C1 segment of cervical spinal cord (tissue), 14 donors: ENCODE data around the gene NPIPB9.
A peak's percentile ranks its signal among the peaks of the same experiment; 100 is the strongest.
"Not testable (repeated sequence)": the region's sequence is repeated elsewhere in the genome, so short reads cannot be mapped to it uniquely, and the experiment has no call there.

ENCODE experiments used
- DNase-seq, 14 donors: peaks; one replicate each; lab custom pipeline; 2025; lab: John Stamatoyannopoulos, UW

The NPIPB9 gene

GRCh38 chr16:28751487-28751886, at the start of gene NPIPB9:
TSS of gene NPIPB9 (plus strand) at chr16:28751787.
- not testable (repeated sequence) for DNase-seq

GRCh38 chr16:28704246-28704645, 47.3 kb upstream of the NPIPB9 start:
- not testable (repeated sequence) for DNase-seq

DNA sequence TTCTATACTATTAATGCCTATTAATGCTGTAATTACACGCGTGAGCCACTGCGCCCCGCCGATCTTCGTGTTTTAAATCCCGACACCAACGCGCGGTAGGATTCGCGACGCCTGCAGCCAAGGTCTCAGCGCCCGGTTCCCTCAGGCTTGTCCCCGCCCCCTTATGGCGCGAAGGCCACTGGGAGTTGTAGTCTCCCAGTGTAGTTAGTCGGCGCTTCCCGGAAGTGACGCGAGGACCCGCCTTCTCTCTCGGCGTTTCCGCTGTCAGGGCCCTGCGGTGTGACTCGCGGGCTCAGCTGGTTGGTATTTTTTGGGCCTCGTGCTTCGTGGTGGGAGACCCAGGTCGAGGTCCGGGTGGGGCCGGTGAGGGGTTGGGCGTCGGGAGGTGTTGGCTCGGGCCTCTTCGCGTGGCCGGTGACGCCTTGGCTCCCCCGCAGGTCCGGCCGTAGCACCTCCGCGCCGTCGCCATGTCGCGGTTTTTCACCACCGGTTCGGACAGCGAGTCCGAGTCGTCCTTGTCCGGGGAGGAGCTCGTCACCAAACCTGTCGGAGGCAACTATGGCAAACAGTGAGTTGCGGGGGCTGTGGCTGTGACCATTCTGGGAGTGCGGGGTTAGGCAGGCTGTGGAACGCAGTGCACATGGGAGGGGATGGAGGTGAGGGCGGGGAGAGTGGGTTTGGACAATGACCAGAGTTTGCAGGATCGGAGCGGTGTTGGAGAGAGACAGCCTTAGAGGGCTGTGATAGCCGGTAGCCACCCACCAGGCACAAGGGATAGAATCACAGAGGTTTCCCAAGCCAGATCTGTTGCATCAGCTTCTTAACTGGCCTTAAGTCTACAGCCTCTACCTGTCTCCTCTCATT, 40.1 kb upstream of the NPIPB9 start, which contains the start of gene EIF3C:
Gene EIF3C, plus strand, starts transcription at position 245 of the 864 bp plus-strand sequence. Its CDS starts 223 bp downstream, at position 468.
- DNase-seq: not testable (repeated sequence)

DNA sequence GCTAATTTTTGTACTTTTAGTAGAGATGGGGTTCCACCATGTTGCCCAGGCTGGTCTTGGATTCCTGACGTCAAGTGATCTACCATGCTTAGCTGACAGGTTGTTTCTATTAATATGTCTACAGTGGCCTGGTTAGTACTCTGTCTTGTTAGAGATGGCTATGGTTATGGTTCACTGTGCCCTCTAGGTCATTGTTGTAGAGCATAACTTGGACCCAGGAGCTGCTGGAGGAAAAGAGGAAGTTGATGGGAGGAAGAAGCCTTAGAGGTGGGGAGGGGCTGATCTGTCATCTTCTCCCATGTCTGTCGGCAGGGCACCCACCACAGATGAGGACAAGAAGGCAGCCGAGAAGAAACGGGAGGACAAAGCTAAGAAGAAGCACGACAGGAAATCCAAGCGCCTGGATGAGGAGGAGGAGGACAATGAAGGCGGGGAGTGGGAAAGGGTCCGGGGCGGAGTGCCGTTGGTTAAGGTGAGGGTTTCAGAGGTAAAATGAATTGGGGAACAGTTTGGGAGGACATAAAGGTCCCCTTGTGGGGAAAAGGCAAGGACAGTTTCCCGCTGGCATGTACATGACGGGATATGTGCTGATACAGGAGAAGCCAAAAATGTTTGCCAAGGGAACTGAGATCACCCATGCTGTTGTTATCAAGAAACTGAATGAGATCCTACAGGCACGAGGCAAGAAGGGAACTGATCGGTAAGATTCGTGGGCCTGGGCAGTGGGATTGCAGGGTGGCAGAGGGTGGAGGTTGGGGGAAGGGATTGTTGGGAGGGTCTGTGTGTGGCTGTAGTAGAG, 28.5 kb upstream of the NPIPB9 start:
- DNase-seq: not testable (repeated sequence)

- not testable (repeated sequence) for DNase-seq
Observed at GRCh38 chr16:28731253-28731652, 20.3 kb upstream of the NPIPB9 start.

DNA sequence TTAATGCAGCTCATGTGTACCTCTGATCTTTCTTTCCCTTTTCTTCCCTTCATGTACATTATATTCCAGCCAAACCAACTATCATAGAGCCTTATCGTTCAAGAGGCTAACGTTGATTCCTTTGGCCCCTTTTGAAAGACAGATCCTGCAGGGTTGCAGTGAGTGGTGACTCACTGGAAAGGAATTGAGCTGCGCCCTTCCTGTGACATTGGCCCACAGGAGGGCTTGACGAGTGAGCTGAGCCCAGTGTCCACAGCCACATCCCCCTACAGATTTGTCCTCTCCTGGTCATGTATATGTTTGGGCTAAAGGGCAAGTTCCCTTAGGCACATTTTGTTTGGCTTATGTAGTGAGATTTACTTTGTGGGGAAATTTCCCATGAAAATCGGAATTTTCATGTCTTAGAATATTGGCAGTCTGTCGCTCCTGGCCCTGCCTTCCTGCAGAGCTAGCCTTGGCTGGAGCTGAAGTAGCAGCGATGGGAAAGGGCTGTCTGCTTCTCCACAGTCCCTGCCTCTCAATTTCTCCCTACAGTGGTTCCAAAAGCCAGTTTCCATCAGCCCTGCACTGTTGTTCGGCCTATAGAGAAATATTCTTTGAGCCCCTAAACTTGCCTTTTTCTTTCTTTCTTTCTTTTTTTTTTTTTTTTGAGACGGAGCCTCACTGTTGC, 19.0 kb upstream of the NPIPB9 start:
- not testable (repeated sequence) for DNase-seq

- DNase-seq: not testable (repeated sequence)
Observed at GRCh38 chr16:28739787-28740186, 11.8 kb upstream of the NPIPB9 start.

GRCh38 chr16:28740631-28741030, 11.0 kb upstream of the NPIPB9 start:
- not testable (repeated sequence) for DNase-seq

DNA sequence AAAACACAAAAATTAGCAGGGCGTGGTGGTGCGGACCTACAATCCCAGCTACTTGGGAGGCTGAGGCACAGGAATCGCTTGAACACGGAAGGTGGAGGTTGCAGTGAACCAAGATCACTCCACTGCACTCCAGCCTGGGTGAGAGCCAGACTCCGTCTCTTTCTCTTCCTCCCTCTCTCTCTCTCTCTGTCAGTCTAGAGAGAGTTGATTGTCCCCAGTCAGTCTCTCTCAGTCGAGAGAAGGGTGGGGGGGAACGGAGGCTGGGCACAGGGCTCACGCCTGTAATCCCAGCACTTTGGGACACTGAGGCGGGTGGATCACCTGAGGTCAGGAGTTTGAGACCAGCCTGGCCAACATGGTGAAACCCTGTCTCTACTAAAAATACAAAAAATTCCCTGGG, 10.3 kb upstream of the NPIPB9 start:
- not testable (repeated sequence) for DNase-seq

- DNase-seq: not testable (repeated sequence)
Observed at GRCh38 chr16:28746618-28747350, 4.8 kb upstream of the NPIPB9 start.

GRCh38 chr16:28749997-28750465, 1.6 kb upstream of the NPIPB9 start:
- not testable (repeated sequence) for DNase-seq

- DNase-seq: not testable (repeated sequence)
Observed at GRCh38 chr16:28750469-28751067, 1.0 kb upstream of the NPIPB9 start.

DNA sequence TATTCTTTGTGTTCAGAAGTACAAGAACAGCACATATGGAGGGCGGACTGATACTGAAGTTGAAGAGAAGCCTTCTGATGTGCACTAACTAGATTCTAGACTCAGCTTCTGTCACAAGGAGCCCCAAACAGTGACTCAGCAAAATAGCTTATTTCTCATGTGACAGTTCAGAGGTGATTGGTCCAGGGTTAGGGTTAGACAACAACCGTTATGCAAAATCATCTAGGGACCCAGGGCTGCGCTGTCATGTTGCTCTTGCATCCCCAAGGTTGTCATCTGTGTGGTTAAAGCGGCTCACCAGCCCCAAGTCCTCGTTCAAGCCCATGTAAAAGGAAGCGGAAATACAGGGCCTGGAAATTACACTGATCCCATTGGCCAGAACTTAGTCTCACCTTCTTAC, 30.1 kb downstream of the NPIPB9 start:
- not testable (repeated sequence) for DNase-seq

DNA sequence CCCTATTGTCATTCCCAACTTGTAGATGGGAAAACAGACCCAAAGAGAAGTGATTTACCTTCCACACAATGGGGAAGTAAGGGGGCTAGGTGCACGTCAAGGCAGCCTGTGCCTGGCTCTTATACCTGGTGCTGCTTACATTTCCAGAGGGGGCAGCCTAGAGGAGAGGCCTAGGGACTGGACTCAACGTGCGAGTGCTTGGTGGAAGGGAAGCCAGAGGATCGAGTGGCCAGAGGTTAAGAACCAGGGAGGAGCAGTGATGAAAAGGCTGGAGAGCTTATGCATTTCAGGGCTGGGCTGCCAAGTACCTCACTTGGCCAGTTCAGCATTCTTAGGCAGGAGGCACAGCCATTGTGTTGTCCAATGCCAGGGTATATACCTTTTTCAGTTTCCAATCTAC, 30.8 kb downstream of the NPIPB9 start:
- not testable (repeated sequence) for DNase-seq

GRCh38 chr16:28802235-28803019, 50.8 kb downstream of the NPIPB9 start:
- peak in 8 of 14 donors; percentile 1 to 58 (median 32) for DNase-seq

GRCh38 chr16:28807445-28808120, 56.0 kb downstream of the NPIPB9 start:
- not testable (repeated sequence) for DNase-seq

DNA sequence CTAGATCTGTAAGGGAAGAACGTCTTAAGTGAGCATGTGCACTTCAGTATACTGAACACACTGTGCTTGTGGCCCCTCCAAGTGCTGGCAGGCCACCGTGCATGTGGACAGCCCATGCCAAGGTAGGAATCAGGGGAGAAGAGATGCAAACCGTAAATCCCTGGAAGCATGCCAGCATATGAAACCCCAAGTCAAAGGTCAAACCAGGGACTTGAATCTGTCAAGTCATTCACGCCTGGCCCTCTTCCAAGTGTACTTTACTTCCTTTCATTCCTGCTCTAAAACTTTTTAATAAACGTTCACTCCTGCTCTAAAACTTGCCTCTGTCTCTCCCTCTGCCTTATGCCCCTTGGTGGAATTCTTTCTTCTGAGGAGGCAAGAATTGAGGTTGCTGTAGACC, 68.4 kb downstream of the NPIPB9 start:
- no peak for DNase-seq

DNA sequence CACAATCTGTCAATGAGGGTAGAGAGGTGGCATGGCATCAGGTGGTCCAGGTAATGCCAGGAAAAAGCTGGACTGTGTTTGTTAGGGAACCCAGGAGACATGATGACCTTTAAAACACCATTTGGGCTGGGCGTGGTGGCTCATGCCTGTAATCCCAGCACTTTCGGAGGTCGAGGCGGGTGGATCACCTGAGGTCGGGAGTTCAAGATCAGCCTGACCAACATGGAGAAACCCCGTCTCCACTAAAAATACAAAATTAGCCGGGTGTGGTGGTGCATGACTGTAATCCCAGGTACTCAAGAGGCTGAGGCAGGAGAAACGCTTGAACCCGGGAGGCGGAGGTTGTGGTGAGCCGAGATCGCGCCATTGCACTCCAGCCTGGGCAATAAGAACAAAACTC, 69.0 kb downstream of the NPIPB9 start:
- DNase-seq: not testable (repeated sequence)
